ENCODE results near the gene FCHSD2. TPM values are rescaled to one million over a fixed set of nuclear protein-coding genes. Genes with fewer than 3 reads are reported as not detected.

FCHSD2 gene
- total and polyA plus RNA-seq, 9 of the 15 experiments (the other 6 are each of a cell fraction or from before 2014, with no cell fraction given): 1.8 to 14.7 (median 6.4) TPM

GRCh38 chr11:72793425-72794367 is 348.4 kb downstream of the FCHSD2 start, which contains the start of gene STARD10 (continued):
- TF ChIP-seq ZNF274 (IDR thresholded peaks at IDR 0.05; ENCODE audit: borderline replicate concordance, low read depth, low read length) (no peak), XRCC5 (IDR thresholded peaks at IDR 0.05; ENCODE audit: low read depth, low read length) (peak; percentile 97), ATF1 (CRISPR knock-in tag; IDR thresholded peaks at IDR 0.05) (no peak), ATF1 (tag; IDR thresholded peaks at IDR 0.05) (peak; percentile 94), TGIF2 (CRISPR knock-in tag; IDR thresholded peaks at IDR 0.05) (no peak), HOXB6 (CRISPR knock-in tag; IDR thresholded peaks at IDR 0.05; ENCODE audit: borderline replicate concordance) (no peak), CEBPB (tag; IDR thresholded peaks at IDR 0.05) (0 out of 2 replicates have a peak, but pooled peaks have one; percentile 16), KAT8 (IDR thresholded peaks at IDR 0.05; ENCODE audit: low read depth) (no peak), ATF7 (IDR thresholded peaks at IDR 0.05) (peak; percentile 89), RCOR1 (IDR thresholded peaks at IDR 0.05; ENCODE audit: borderline replicate concordance in 1 of 2, low read depth in 2 of 2, low read length in 2 of 2) (peak in 1 of 2 experiments; percentile 75; a peak in 2 of 4 replicates), ZNF175 (CRISPR knock-in tag; IDR thresholded peaks at IDR 0.05; ENCODE audit: low read depth) (no peak; the same call in 1 of the 2 replicates), ZNF239 (CRISPR knock-in tag; IDR thresholded peaks at IDR 0.05) (no peak), E2F6 (IDR thresholded peaks at IDR 0.05; ENCODE audit: borderline replicate concordance in 1 of 2, extremely low read depth in 1 of 2, insufficient read depth in 1 of 2, insufficient read length in 1 of 2, low read depth in 1 of 2, low read length in 1 of 2, poor library complexity in 1 of 2, severe bottlenecking in 1 of 2) (peak; percentile 70 to 82), SIN3B (IDR thresholded peaks at IDR 0.05; ENCODE audit: low read depth) (peak; percentile 91), KLF10 (CRISPR knock-in tag; IDR thresholded peaks at IDR 0.05) (no peak), IRF2 (CRISPR knock-in tag; IDR thresholded peaks at IDR 0.05) (no peak), EHMT2 (IDR thresholded peaks at IDR 0.05) (no peak), TRIM28 (IDR thresholded peaks at IDR 0.05) (peak; percentile 70; the same call in 1 of the 2 replicates)
- TF ChIP-seq, protein P1, sequence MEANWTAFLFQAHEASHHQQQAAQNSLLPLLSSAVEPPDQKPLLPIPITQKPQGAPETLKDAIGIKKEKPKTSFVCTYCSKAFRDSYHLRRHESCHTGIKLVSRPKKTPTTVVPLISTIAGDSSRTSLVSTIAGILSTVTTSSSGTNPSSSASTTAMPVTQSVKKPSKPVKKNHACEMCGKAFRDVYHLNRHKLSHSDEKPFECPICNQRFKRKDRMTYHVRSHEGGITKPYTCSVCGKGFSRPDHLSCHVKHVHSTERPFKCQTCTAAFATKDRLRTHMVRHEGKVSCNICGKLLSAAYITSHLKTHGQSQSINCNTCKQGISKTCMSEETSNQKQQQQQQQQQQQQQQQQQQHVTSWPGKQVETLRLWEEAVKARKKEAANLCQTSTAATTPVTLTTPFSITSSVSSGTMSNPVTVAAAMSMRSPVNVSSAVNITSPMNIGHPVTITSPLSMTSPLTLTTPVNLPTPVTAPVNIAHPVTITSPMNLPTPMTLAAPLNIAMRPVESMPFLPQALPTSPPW (CRISPR knock-in tag; IDR thresholded peaks at IDR 0.05): peak; percentile 66
- TF ChIP-seq, protein P2, sequence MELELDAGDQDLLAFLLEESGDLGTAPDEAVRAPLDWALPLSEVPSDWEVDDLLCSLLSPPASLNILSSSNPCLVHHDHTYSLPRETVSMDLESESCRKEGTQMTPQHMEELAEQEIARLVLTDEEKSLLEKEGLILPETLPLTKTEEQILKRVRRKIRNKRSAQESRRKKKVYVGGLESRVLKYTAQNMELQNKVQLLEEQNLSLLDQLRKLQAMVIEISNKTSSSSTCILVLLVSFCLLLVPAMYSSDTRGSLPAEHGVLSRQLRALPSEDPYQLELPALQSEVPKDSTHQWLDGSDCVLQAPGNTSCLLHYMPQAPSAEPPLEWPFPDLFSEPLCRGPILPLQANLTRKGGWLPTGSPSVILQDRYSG (tag; conservative IDR thresholded peaks at IDR 0.05; ENCODE audit: low read depth): no peak
- TF ChIP-seq, protein P3, sequence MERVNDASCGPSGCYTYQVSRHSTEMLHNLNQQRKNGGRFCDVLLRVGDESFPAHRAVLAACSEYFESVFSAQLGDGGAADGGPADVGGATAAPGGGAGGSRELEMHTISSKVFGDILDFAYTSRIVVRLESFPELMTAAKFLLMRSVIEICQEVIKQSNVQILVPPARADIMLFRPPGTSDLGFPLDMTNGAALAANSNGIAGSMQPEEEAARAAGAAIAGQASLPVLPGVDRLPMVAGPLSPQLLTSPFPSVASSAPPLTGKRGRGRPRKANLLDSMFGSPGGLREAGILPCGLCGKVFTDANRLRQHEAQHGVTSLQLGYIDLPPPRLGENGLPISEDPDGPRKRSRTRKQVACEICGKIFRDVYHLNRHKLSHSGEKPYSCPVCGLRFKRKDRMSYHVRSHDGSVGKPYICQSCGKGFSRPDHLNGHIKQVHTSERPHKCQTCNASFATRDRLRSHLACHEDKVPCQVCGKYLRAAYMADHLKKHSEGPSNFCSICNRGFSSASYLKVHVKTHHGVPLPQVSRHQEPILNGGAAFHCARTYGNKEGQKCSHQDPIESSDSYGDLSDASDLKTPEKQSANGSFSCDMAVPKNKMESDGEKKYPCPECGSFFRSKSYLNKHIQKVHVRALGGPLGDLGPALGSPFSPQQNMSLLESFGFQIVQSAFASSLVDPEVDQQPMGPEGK (CRISPR knock-in tag; IDR thresholded peaks at IDR 0.05; ENCODE audit: borderline replicate concordance): no peak

Measured in K562 (cell line).